Stimulated activated CD8-positive, alpha-beta memory T cell treated with anti-CD3 and anti-CD28 coated beads, Interleukin-7, amount 100 ng/mL, for 1 hour (primary cell): ENCODE results near the gene APOD.
"Not testable (repeated sequence)": the region's sequence is repeated elsewhere in the genome, so short reads cannot be mapped to it uniquely, and the experiment has no call there.

Experiments used
- DNase-seq, 2 donors: peaks; one replicate each; pipeline ENCODE4 v3.0.0-alpha.2; 2020; ENCODE audit warnings: low read depth in 2 of 2

APOD gene

DNA sequence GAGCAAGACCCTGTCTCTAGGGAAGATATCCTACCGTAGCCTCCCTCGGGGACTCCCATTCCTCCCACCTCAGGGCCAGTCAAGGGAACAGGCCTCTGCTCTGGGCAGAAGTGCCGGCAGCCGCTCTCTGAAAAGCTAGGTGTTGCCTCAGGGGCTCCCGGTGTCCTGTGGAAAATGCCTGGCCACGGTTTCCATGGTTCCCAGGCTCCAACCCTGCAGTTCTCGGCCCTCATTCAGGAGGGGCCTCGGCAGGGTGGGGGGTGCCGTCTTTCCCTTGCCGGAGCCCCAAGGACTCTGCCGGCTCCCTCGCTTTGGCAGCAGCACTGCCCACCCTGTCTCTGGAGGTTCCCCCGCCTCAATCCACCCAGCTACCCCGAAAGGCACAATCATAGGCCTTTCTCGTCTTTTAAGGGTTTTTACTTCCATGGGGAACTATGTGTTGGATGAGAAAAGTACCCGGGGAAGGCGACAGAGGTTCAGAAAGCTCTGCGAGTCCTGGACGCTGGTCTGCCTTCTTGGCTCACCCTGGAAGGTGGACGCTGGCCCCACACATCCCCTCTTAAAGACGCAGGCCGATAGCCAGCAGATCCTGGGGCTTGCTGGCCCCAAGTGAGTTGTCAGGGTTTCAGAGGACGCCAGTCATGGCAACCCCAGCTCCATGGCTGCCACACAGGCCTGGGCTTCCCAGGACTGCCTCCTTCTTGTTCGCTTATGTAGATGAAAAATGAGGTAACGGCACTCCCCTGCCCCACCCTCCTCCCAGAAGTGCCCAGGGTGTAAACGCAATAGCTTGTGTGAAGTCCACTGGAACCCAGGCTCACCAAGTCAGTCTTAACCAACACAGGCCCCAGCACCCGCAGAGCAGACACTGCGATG, 34.3 kb upstream of the APOD start:
- not testable (repeated sequence) for DNase-seq

- DNase-seq = not testable (repeated sequence)
Measured at GRCh38 chr3:195617134-195617533, 33.4 kb upstream of the APOD start.

DNA sequence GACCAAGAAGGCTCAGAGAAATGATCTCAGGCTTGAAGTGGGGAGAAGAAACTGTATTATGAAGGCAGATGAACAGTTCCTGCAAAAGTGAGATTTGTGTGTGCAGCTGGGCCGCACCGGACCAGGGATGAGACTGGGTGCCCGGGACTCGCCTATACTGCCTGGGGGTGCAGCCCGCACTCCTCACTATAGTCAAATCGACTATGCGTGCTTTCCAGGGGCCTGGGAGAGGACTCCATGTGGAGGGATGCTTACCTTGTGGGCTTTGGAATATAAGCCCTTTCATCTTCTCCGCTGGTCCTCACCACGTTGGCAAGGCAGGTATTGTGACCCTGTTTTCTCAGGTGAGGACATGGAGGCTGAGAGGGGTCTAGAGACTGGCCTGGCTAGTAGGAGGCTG, 32.9 kb upstream of the APOD start:
- DNase-seq = no peak

- not testable (repeated sequence) for DNase-seq
Measured at GRCh38 chr3:195615952-195616537, 32.3 kb upstream of the APOD start.

- not testable (repeated sequence) for DNase-seq
Measured at GRCh38 chr3:195614672-195615504, 31.1 kb upstream of the APOD start.

GRCh38 chr3:195613468-195614069, 29.8 kb upstream of the APOD start:
- no peak for DNase-seq

GRCh38 chr3:195612075-195612800, 28.5 kb upstream of the APOD start:
- DNase-seq = no peak

- no peak for DNase-seq
Measured at GRCh38 chr3:195609229-195609628, 25.5 kb upstream of the APOD start.

- not testable (repeated sequence) for DNase-seq
Measured at GRCh38 chr3:195601785-195602184, 18.0 kb upstream of the APOD start.

DNA sequence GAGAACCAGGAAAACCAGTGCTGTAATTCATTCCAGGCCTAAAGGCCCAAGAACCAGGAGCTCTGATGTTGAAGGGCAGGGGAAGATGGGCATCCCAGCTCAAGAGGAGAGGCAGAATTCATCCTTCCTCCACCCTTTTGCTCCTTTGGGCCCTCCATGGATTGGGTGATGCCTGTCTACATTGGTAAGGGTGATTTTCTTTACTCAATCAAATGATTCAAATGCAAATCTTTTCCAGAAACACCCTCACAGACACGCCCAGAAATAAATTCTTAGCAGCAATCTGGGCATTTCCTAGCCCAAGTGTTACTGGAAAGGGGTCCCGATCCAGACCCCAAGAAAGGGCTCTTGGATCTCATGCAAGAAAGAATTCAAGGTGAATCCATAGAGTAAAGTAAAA, 17.6 kb upstream of the APOD start:
- no peak for DNase-seq

DNA sequence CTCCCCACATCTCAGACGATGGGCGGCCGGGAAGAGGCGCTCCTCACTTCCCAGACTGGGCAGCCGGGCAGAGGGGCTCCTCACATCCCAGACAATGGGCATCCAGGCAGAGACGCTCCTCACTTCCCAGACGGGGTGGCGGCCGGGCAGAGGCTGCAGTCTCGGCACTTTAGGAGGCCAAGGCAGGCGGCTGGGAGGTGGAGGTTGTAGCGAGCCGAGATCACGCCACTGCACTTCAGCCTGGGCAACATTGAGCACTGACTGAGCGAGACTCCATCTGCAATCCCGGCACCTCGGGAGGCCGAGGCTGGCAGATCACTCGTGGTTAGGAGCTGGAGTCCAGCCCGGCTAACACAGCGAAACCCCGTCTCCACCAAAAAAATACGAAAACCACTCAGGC, 16.2 kb upstream of the APOD start:
- not testable (repeated sequence) for DNase-seq

GRCh38 chr3:195599516-195599915, 15.8 kb upstream of the APOD start:
- DNase-seq = not testable (repeated sequence)

GRCh38 chr3:195597848-195598247, 14.1 kb upstream of the APOD start:
- DNase-seq = no peak

DNA sequence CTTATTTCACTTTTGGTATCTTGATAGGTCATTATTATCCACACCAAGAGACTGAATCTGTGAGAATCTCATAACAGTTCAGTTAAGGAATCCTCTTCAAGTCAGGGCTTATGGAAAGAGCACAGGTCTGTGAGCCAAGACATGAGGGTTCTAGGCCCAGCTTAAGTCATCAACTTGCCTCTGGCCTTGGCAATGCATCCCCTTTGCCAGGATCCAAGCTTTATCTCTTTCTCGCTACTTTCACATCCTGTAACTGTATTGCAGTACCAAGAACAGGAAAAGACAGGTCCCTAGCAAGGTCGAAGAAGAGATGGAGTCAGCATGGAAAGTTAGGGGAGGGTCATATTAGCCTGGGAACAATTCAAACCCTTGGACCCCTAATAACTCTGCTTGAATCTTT, 13.5 kb upstream of the APOD start:
- no peak for DNase-seq

DNA sequence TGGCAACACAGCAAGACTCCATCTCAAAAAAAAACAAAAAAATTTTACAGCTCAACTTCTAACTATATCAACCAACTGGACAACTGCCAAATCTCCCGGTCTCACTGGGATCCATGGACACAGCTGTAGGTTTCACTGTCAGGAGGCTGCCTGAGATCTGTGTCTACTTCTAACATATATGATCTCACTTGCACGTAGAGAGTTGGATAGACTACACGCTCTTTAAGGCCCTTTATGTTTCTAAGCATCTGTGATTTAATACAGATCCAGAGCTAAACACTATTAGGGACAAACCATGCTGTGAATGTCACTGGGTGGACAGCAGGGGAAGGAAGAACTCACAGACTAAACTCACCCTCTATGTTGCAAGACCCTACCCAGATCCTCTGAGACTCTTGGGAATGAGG, 13.0 kb upstream of the APOD start:
- DNase-seq = no peak

DNA sequence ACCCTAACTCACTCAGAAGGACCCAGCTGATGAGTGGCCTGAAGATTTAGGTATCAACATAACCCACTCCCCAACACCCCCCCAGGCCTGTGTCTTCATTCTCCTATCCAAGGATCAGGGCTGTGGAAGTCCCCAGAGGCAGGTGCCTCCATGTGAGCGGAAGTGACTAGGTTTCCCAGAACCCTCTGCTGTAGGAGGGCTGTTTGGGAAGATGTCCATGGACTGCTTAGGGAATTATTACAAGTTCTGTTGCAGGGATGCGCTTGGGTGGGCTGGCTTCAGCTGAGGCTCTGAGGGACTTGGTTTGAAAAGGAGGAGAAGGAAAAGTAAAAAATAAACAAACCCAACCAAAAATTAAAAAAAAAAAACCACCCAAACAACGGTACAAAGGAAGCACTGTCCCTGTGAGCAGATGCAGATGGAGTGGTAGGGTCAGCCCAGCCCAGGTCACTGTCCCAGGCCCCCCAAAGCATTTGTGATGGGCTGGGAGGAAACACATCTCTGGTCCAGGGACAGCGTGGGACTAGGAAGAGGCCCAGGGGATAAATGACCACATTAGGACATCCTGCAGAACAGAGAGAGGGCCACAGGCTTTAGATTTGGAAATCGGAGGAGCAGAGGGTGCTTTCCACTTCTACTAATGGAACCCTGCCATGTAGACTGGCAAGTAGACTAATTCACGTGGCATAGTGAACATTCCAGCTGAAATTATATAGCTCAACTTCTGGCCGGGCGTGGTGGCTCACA, 12.2 kb upstream of the APOD start:
- no peak for DNase-seq

DNA sequence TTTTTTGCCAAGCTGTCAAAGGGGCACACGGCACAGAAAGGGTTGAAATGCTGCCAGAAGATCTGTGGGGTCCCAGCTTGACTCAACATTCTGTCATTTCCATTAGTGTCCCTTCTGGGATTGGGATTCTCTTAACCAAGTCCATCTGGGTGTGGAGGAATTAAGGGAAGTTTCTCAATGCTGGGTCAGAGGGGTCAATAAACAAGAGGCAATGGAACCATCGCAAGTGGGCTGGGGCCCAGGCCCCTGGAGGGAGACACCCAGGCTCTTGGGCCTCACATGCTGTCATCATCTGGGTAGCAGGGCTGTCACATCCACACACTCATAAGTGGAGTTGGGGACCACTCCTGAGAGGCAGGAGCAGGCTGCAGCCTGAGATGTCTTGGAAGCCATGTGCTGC, 8.1 kb upstream of the APOD start:
- DNase-seq = no peak

DNA sequence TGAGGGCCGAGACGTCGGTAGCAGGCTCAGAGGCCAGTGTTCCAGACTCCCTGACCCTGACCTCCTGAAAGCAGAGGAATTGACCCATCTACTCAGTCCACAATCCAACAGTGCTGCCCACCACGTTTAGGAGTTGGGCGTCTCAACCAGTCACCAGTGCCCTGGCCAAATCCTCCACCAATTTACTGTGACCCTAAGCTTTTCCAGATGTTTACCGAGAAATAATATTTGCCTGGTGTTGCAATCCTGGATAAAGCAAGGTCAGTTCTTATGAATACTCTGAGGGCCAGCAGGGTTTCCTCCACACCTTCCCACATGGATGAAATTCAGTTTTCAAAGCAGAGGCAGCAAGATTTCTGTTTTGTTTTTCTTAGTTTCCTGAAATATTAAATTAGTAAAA, 7.5 kb upstream of the APOD start:
- DNase-seq = no peak

DNA sequence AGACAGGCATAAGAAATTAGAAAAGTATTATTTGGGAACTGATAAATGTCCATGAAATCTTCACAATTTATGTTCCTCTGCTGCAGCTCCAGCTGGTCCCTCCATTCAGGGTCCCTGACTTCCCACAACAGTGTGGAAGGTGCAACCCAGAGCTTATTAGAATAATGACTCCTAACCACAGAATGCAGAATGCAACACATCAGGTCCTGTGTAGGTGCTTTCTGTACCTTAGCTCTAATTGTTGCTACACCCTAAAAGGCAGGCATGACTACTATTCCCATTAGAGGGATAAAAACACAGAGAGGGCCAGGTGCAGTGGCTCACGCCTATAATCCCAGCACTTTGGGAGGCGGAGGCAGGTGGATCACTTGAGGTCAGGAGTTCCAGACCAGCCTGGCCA, 6.6 kb upstream of the APOD start:
- DNase-seq = not testable (repeated sequence)

DNA sequence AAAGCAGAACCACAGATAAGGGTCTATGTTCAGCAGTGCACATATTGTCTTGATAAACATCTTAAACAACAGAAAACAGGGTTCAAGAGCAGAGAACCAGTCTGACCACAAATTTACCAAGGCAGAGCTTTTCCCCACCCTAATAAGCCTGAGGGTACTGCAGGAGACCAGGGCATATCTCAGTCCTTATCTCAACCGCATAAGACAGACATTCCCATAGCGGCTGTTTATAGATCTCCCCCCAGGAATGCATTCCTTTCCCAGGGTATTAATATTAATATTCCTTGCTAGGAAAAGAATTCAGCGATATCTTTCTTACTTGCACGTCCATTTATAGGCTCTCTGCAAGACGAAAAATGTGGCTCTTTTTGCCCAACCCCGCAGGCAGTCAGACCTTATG, 6.1 kb upstream of the APOD start:
- not testable (repeated sequence) for DNase-seq

DNA sequence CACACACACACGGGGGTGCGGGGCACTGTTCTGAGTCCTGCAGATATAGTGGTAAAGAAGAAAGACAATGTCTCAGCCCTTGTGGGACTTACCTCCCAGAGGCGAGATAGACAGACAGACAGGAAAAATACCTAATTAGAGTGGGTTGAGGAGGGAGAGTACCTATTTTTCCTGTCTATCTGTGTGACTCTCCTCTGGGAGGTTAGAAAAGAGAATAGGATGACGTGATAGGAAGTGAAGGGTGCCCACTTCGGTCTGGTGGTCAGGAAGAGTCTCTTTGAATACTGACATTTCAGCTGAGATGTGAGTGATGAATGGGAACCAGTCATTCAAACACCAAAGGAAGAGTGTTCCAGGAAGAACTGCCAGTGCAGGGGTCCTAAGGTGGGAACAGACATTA, 4.1 kb upstream of the APOD start:
- no peak for DNase-seq
